ENCODE results near the gene TADA3.
"Not testable (repeated sequence)": the region's sequence is repeated elsewhere in the genome, so short reads cannot be mapped to it uniquely, and the experiment has no call there.

The TADA3 gene

DNA sequence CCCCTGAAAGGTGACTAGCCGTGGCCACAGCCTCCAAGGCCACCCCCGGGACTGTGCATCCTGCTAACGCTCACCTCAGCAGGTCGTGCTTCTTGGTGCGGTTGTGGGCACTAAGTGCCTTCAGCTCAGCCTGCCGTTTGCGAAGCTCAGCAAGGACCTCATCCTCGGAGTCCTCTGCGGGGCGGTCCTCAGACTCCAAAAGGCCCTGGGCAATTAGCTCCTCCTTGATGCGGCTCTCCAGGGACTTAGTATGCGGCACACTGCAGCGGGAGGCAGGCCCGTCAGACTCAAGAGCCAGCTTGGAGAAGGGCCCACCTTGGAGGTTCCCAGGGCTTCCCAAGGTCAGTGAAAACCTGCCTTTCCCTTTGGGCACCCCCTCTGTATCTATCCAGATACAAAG, 8.3 kb downstream of the TADA3 start:
- DNase-seq (ENCODE audit: low read depth): no peak

DNA sequence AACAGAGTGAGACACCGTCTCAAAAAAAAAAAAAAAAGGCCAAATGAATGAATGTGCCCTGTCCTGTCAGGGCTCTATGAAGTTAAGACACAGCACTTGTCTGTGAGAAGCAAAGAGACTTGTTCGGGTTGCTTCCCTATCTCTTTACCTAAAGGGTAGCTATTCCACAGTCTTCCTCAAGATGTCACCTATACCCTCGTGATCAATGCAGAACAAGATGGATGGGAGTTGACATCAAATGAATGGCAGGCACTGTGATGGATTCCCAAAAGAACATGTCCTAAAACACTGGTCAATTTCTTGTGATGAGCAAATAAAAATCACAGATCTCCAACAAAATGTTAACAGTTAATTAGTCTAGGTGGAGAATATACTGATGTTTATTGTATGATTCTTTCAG, 9.5 kb downstream of the TADA3 start:
- no peak for DNase-seq (ENCODE audit: low read depth)

DNA sequence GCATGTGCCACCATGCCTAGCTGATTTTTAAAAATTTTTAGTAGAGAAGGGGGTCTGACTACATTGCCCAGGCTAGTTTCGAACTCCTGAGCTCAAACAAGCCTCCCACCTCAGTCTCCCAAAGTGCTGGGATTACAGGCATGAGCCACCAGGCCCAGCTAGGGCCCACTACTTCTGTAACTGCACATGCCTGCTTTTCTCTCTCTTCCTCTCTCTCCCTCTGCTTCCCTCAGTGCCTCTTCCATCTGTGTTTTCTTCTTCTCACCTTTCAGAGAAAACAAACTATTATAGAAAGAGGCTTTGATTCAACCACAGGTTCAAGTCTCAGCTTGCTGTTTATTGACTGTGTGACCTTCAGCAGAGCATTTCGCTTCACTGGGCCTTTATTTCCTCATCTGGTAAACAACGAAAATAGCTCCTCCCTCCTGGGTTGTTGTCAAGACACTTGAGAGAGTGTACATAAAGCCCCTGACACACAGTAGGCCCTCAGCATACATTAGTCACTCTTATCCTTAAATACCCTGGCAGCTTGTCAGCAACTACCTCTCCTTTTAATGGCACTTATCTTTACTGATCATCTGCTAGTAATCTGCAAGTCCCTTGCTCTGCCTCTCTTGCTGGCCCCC, 10.2 kb downstream of the TADA3 start:
- DNase-seq (ENCODE audit: low read depth): no peak

DNA sequence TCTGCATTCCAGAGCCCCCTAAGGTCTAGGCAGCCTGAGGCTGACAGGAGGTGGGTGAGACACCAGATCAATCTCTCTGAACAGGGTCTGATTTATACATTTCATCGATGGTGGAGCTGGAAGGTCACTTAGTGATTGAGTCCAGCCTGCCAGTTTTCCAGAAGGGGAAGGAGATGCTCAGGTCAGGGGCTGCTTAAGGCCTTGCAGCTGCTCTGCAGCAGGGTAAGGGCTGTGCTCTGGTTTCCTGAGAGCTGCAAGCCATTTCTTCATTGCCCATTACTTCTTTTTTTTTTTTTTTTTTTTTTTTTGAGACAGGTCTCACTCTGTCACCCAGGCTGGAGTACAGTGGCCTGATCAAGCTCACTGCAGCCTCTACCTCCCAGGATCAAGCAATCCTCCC, 10.7 kb downstream of the TADA3 start:
- DNase-seq (ENCODE audit: low read depth): no peak

DNA sequence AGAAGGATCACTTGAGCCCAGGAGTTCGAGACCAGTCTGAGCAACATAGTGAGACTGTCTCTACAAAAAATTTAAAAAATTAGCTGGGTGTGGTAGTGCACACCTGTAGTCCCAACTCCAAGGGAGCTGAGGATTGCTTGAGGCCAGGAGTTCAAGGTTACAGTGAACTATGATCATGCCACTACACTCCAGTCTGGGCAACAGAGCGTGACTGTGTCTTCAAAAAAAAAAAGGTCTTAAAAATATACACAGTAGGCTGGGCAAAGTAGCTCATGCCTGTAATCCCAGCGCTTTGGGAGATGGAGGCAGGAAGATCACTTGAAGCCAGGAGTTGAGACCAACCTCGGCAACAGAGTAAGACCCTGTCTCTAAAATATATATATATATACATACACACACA, 11.4 kb downstream of the TADA3 start:
- DNase-seq (ENCODE audit: low read depth): no peak

DNA sequence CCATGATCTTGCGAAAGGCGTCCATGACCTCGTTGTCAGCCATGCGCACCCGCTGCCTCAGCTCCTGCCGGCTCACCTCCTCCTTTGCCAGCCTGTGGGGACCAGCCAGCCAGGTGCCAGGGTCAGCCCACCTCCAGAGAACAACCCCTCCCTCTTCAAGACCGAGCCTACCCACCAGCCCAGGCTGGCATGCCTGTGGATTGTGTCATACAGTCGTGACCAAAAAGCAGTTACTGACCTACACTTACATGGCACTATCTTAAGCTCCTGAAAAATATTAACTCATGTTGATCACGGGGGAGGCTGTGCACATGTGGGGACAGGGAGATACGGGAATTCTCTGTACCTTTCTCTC, 11.8 kb downstream of the TADA3 start:
- DNase-seq (ENCODE audit: low read depth): no peak

DNA sequence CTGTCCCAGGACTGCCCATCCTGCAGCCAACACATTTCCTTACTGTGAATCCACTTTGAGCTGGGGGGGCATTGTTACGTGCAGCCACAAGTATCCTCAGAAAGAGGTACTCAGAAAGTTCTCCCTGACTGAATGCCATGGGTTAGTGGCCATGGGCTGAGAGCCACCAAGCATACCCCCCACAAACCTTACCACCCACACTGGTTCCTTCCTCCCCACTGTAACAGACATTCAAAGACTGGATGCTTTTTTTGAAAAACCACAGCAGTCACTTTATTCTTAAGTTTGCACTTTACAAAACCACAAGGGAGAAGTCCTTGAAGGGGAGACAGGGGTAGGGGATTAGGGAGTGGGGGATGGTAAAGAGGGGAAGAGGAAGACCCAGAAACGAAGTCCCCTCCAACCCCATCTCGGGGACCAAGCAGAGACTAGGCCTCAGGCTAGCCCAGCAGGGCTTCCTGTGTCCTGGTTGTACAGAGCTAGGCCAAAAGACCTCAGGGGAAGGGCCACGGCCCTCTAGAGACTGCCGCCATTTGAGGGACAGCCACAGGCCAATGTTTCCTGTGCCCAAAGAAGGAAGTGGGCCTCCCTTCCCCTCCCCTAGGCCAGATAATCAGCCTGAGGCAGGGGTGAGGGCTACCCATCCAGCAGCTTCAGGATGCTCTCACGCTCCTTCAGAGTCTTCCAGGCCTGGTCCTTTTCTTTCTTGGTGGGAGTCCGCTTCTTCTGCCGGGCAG, 12.4 kb downstream of the TADA3 start:
- no peak for DNase-seq (ENCODE audit: low read depth)

DNA sequence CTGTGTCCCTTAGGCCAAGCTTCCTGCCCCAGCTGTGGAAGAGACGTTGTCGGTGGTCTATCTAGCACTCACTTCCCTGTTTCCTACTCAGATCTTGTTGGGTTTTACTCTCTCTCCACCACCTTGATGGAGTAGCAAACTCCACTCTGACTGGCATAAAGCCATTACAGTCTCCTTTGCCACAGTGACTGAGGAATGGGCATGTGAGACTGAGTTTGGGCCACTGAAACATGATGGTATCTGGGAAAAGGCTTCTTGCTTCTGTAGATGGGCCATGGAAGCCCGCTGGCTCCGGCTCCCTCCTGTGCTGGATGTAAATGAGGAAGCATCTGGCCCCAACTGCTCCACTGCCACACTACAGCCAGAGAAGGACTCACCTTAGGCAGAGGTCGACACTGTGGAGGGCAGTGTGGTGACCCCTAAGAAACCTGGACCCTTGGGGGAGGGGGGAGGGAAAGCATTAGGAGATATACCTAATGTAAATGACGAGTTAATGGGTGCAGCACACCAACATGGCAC, 13.1 kb downstream of the TADA3 start:
- no peak for DNase-seq (ENCODE audit: low read depth)

DNA sequence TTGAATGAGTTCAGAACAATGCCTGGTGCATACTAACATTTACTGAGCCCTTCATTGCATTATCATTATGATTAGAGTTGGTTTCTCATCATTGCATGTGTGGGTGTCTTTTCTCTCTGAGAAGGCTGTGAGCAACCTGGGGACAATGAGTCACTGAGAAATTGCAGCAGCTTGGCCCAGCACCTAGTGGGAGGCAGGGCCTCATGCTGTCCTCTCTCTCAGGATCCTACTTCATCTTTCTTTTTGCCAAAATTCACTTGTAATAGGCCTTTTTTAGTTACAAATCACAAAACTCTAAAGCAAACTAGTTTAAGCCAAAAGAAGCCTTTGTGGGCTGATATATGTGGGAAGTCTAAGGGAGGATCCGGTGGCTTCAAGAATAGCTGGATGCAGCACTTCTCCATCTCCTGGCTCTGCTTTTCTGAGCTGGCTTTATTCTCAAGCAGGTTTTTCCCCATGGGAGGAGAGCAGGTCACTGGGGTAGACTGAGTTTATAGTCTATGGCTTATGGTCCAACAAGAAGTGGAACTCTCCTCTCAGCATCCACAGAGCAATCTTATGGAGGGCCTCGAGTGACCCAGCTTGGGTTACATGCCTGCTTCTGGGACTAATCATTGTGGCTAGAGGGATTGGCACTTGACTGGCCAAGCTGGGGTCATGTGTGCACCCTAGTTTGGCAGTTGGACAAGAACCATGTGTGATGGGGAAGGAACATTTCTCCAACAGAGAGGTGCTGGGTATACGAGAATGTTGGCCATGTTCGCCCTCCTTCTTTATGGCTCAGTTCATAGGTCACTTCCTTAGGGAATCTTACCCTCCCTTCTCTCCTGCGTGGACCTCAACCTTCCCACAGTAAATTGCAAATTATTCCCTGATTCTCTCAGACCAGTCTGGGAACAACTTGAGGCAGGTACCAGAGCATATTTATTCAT, 13.9 kb downstream of the TADA3 start:
- no peak for DNase-seq (ENCODE audit: low read depth)

DNA sequence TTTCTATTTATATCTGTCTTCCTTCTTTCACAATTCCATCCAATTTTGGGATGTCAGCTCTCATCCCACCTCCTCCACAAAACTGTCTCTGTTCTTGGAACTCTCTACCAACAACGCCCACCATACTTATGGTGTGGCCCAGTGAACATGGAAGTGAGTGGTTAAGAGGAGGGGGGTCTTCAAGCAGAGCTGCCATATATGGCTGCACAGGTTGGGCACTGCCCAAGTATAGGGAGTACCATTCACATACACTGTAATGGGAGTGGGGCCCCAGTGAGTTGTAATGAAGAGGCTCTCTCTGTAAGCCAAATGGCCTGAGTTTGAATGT, 14.6 kb downstream of the TADA3 start:
- DNase-seq (ENCODE audit: low read depth): no peak

DNA sequence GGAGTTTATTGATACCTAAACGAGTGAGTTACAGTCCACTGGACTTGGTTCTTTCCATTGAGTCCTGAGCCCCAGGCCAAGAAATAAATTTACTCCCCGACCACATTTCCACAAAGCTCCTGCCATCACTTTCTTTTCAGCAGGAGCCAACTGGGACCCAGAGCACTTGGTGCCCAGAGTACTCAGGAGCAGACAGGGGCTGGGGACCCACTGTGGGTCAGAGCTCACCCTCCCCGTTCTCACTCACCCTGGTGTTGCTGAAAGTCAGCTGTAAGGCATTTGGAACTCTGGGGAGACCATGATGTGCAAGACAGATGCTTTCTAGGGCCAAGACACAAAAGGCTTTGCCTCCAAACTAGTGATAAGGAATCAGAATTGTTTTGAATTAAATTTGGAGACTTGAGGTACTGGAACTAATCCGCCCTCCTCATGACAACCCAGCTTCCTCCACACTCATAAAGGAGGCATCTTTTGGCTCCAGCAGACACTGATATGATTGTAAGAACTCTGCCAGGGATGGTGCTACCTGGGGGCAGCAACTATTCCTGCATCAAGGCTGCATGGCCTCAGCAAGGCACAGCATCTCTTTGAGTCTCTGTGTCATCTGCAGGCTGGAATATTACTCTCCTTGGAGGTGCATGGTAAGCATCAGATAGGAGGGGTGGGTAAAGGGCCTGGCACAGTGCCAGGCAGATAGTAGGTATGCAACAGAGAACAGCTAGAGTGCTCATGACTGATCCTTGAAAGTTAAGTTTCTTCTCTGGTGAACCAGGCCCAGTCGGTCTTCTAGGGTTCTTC, 15.2 kb downstream of the TADA3 start:
- no peak for DNase-seq (ENCODE audit: low read depth)

DNA sequence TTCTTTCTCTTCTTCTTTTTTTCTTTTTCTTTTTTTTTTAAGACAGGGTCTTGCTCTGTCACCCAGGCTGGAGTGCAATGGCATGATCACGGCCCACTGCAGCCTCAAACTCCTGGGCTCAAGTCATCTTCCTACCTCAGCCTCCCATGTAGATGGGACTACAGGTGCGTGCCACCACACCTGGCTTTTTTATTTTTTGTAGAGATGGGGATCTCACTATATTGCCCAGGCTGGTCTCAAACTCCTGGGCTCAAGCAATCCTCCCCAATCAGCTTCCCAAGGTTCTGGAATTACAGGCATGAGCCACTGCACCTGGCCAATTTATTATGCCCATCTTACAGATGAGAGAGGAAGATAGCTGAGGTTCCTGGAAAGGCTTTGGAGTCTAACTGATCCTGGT, 21.3 kb downstream of the TADA3 start:
- not testable (repeated sequence) for DNase-seq (ENCODE audit: low read depth)

DNA sequence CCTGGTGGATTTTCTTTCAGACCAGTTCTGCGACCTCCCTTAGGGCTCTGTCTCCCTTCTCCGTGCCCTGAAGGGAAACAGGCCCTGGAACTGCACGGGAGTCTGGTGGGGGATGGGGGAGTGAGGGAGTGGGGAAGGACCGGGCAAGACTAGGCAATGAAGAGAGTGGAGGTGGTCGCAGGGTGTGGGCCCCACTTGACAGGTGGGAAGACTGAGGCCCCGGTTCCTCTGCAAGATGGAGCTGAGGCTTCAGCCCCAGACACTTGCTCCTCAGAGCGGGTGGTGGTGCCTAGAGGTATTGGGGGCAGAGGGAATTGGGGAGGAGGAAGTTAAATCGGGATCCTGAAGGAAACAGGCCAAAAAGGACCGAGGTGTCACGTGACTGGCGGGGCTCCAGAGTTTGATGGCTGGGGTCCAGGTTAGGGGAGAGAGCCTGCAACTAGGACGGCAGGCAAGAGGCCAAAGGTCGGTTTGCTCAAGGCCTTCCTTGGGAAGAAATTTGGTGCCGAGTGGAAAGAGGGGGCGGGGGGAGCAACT, 21.9 kb downstream of the TADA3 start:
- no peak for DNase-seq (ENCODE audit: low read depth)

DNA sequence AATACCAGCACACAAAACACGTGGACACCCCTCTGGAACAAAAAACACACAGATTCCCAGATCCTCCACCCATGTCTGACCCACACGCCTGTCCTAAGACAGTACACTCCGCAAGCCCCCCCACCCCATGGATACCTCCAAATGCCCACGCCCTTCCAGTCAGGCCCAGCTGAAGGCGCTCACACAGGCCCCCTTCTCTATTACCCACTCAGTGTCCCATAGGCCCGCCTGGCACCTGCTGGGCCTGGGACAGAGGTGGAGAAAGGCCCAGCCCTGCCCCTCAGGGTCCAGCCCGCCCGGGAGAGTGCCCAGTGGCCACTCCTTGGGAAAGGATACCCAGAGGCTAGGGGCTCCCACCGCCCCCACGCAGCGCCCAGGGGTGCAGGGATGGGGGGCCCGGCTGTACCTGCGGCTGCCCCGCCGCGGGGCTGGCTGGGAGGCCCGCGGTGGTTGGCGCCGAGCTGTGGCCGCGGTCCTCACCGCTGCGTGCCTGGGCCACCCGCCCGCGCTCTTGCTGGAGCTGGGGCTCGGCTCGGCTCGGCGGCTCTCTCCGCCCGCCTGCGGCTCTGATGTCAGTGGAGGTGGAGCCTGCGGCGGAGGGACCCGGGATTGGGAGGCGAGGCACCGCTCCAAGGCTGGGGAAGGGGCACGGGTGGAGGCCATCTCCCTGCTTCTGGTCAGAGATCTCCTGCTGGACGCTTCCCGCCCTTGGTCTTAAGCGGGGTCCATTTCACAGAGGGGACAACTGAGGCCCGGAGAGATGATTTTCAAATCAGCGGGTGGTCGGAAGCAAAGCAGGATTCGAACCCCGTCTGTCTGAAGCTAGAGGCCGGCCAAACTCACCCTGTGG, 22.6 kb downstream of the TADA3 start, which contains the start of gene CAMK1:
TSS of gene CAMK1 (minus strand) at position 522 of the 850 bp plus-strand sequence. CDS start 2,198 bp downstream, outside the sequence.
- DNase-seq (ENCODE audit: low read depth): peak; percentile 35

DNA sequence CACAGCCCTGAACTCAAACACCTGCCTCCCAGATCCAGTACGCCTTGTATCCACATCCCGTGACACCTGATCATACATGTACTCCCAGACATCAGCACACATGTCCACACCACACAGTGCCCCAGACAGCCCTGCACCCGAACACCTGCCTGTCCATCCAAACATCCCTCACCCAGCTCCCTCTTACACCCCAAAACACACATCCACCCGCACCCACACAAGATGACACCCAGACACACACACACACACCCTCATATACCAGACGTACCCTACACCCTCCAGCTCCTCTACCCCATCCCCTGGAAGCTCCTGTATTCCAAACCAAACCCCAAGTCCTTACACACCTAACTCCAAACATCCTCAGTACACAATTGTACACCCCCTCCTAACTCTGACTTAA, 23.3 kb downstream of the TADA3 start:
- DNase-seq (ENCODE audit: low read depth): no peak

DNA sequence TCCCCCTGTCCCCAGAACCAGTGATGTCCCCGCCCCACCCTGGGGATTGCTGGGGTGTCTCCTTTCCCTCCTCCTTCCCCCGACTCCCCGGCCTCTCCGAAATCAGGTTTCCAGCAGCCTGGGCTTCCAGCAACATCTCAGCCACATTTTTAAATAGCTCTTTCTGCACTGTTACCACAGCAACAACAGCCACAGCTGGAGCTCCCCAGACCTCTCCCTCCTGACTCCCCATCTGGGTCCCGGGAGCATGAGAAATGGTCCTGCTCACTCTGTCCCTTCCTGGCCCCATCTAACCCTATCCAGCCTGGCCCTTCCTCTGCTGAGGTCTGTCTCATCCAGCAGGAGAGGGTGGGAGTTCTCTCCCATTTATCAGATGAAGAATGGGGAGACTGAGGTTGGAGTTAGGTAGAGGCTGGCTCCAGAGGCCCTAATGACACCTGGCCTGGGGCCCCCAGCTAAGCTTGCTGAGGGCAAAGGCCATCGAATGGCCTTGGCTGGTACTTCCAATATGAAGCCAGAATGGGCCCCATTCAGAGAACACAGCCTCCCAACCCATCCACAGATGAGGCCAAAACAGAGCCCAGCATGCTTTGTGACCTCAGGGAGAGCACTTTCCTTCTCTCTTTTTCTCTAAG, 24.0 kb downstream of the TADA3 start:
- DNase-seq (ENCODE audit: low read depth): no peak

DNA sequence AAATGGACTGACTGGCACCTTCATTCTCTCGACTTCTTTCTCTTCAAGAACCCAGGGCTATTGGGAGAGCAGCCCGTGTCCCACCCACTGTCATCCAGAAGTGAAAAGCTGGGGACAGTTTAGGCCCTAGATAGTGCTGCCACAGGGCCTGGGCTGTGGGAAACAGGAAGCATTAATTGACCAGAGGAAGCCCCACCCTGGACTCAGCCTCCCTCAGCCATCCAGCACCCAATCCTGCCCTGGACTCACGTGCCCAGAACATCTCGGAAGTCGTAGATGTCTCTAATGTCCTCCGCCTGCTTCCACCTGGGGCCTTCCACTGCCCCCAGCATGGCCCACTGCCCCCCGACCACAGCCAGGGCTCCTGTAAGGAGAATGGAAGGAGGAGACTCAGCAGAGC, 24.9 kb downstream of the TADA3 start:
- no peak for DNase-seq (ENCODE audit: low read depth)

DNA sequence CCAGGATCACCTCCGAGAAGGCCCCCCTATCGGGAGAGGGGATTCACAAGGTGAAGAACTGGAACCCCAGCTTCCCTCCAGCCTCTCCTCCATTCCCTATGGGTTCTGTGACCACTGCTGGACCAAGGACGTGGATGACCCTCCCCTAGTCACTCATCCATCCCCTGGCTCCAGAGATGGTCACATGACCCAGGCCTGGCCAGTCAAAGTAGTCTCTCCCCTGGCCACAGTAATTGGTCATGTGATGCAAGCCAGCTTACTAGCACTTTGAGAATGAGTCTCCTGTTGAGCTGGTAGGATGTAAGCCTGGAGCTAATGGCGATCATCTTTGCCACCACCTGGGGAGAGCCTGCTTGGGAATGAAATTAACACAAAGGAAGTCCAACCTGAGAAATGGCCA, 26.4 kb downstream of the TADA3 start:
- no peak for DNase-seq (ENCODE audit: low read depth)

DNA sequence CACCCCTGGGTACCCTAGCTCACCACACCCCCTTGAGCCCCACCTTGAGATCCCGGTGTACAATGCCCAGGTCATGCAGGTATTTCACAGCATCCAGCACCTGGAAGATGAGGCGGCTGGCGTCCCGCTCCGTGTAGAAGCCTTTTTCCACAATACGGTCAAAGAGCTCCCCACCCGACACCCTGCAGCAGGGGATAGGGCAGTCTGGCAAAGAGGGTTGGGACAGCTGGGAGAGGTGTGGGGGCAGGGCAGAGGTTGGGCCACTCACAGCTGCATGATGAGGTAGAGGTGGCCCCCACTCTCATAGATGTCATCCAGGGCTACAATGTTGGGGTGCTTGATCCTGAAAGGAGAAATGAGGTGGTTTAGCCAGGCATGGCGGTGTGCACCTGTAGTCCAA, 29.4 kb downstream of the TADA3 start:
- DNase-seq (ENCODE audit: low read depth): no peak

DNA sequence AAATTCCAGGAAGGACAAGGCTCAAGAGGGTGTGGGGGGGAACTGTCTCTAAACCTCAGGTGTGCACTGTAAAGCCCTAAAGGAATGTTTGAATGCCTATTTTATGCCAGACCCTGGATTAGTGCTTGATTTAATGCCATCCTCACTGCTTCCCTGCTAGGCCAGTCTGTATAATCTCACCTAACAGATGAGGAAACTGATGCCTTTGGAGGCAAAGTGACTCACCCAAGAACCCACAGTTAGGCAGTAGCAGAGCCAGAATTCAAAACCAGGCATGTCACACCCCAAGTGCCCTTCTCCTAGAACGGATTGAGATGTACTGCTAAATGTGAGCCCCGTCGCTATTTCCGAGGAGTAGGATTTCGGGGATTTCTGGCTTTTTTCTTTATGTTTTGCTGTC, 30.4 kb downstream of the TADA3 start:
- no peak for DNase-seq (ENCODE audit: low read depth)
